Heart left ventricle (tissue), 13 donors: Measurements from ENCODE around the gene MTMR2.

Experiments
- POLR2A ChIP-seq, 2 donors: fragments of 450-650 bp; IDR thresholded peaks; one replicate each; pipeline ENCODE4 v1.6.1; 2017; ENCODE audit warnings: antibody characterized with exemption in 2 of 2, mild to moderate bottlenecking in 2 of 2, moderate library complexity in 2 of 2
- TF ChIP-seq, protein P1 (sequence below), 12 donors: fragments of 200-600 bp; sonication (generic) in 4 of 12; IDR thresholded peaks; one replicate each; pipeline versions ENCODE4 v1.5.0 to v1.8.0; 2018 to 2022; ENCODE audit warnings: antibody characterized with exemption in 12 of 12, mild to moderate bottlenecking in 5 of 12
- donor health status: ischemic (EF 13 %, LVEDD 7.1; RV severe dilation, severe dysfunction).
- donor health status: DM: no; HTN: yes; CAD: no.
- donor health status: DM: no; HTN: no; CAD: no.
- donor health status: ischemic (EF 25% LVEDD 6.9; RV normal size, moderate dysfunction).
- donor health status: ischemic (EF 25% LVEDD 5.7; RV mildly dilated, moderate dysfunction).
- donor health status: ischemic (EF 35%, LVEDD 5.7; RV mildly dilated, moderate dysfunction).
- donor health status: nonischemic (EF 11% LVEDD 7.7; RV severe dilation, severe dysfunction).
- donor health status: DM: yes; HTN: yes; CAD: no.
- donor health status: PGD.
- donor health status: ischemic (EF 29% LVEDD 5.4; RV normal size, mild dysfunction).
- donor health status: nonischemic (EF 23%, LVEDD 6.1; RV moderate dilation, normal function).

DNA sequence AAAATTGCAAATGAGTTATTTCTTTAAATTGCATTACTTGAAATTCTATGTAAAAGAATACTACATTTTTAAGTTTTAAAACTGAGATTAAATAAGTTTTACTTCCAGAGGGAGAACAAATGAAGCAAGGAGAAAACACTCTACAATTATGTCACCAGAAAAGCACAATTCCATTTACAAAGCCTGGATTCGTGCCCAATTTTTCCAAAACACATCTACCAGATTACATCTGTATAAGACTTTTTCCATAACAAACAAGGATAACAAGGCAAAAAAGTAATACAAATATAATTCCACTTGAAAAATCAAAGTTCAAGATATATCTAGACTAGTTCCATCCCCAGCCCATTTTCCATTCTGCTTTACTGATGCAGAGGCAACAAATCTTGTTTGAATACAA is 40.5 kb downstream of the MTMR2 start:
- TF ChIP-seq, protein P1, sequence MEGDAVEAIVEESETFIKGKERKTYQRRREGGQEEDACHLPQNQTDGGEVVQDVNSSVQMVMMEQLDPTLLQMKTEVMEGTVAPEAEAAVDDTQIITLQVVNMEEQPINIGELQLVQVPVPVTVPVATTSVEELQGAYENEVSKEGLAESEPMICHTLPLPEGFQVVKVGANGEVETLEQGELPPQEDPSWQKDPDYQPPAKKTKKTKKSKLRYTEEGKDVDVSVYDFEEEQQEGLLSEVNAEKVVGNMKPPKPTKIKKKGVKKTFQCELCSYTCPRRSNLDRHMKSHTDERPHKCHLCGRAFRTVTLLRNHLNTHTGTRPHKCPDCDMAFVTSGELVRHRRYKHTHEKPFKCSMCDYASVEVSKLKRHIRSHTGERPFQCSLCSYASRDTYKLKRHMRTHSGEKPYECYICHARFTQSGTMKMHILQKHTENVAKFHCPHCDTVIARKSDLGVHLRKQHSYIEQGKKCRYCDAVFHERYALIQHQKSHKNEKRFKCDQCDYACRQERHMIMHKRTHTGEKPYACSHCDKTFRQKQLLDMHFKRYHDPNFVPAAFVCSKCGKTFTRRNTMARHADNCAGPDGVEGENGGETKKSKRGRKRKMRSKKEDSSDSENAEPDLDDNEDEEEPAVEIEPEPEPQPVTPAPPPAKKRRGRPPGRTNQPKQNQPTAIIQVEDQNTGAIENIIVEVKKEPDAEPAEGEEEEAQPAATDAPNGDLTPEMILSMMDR (IDR thresholded peaks at IDR 0.05) = no peak
- no peak for TF ChIP-seq POLR2A (IDR thresholded peaks at IDR 0.05)
